GM23338 (cell line): Measurements from ENCODE around the gene CEPT1.

Source experiments
- CREB1 ChIP-seq: fragments of 250-450 bp; sonication (Bioruptor Pico); IDR thresholded peaks from 2 replicates; pipeline ENCODE4 v1.5.0; 2020; ENCODE audit warnings: low read depth, mild to moderate bottlenecking, moderate library complexity
- CTCF ChIP-seq, 2 experiments: fragments of 200-600 bp in 1 of 2; sonication (generic) in 1 of 2; conservative IDR thresholded peaks; 2 replicates each; pipeline versions ENCODE4 v1.5.1 to v1.6.1; 2016 to 2017; ENCODE audit warnings: antibody characterized with exemption in 2 of 2, low read depth in 2 of 2, mild to moderate bottlenecking in 2 of 2, moderate library complexity in 1 of 2
- POLR2AphosphoS5 ChIP-seq: IDR thresholded peaks from 2 replicates; pipeline ENCODE4 v1.6.1; 2016; ENCODE audit warnings: antibody characterized with exemption, low read depth
- TF ChIP-seq, protein P1 (sequence below): IDR thresholded peaks from one replicate; pipeline ENCODE4 v1.6.1; 2018; ENCODE audit warnings: antibody characterized with exemption; ENCODE audit not compliant: unreplicated experiment

- TF ChIP-seq POLR2AphosphoS5, result no peak
- no peak for TF ChIP-seq CTCF (conservative IDR thresholded peaks at IDR 0.05; ENCODE audit: low read depth in 2 of 2)
- TF ChIP-seq, protein P1, sequence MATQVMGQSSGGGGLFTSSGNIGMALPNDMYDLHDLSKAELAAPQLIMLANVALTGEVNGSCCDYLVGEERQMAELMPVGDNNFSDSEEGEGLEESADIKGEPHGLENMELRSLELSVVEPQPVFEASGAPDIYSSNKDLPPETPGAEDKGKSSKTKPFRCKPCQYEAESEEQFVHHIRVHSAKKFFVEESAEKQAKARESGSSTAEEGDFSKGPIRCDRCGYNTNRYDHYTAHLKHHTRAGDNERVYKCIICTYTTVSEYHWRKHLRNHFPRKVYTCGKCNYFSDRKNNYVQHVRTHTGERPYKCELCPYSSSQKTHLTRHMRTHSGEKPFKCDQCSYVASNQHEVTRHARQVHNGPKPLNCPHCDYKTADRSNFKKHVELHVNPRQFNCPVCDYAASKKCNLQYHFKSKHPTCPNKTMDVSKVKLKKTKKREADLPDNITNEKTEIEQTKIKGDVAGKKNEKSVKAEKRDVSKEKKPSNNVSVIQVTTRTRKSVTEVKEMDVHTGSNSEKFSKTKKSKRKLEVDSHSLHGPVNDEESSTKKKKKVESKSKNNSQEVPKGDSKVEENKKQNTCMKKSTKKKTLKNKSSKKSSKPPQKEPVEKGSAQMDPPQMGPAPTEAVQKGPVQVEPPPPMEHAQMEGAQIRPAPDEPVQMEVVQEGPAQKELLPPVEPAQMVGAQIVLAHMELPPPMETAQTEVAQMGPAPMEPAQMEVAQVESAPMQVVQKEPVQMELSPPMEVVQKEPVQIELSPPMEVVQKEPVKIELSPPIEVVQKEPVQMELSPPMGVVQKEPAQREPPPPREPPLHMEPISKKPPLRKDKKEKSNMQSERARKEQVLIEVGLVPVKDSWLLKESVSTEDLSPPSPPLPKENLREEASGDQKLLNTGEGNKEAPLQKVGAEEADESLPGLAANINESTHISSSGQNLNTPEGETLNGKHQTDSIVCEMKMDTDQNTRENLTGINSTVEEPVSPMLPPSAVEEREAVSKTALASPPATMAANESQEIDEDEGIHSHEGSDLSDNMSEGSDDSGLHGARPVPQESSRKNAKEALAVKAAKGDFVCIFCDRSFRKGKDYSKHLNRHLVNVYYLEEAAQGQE, result no peak
- no peak for TF ChIP-seq CREB1
Measured at GRCh38 chr1:111162488-111162880, 22.5 kb downstream of the CEPT1 start.
